22Rv1 (cell line): ENCODE data around the gene DTNBP1.

Source experiments
- H3K27ac ChIP-seq: fragments of 450-650 bp; 2 replicates; pipeline ENCODE4 v1.5.1; 2017
- CTCF ChIP-seq: fragments of 450-650 bp; IDR thresholded peaks from 2 replicates; pipeline ENCODE4 v1.5.1; 2017; ENCODE audit warnings: mild to moderate bottlenecking
- ZFX ChIP-seq: fragments of 450-650 bp; IDR thresholded peaks from 2 replicates; pipeline ENCODE4 v1.6.1; 2017; ENCODE audit warnings: antibody characterized with exemption, borderline replicate concordance

DTNBP1 gene

GRCh38 chr6:15616261-15616660, 46.6 kb downstream of the DTNBP1 start:
- TF ChIP-seq CTCF (no peak), ZFX (no peak)
- no peak overlapping the region for H3K27ac ChIP-seq

- no peak for TF ChIP-seq CTCF
- TF ChIP-seq ZFX = no peak
- no peak overlapping the region for H3K27ac ChIP-seq
These were observed 47.0 kb downstream of the DTNBP1 start for GRCh38 chr6:15615802-15616201.

- no peak for TF ChIP-seq CTCF
- no peak for TF ChIP-seq ZFX
- no peak overlapping the region for H3K27ac ChIP-seq
These were observed 48.6 kb downstream of the DTNBP1 start for GRCh38 chr6:15614277-15614676.

GRCh38 chr6:15608396-15608795, 54.4 kb downstream of the DTNBP1 start:
- H3K27ac ChIP-seq = no peak overlapping the region
- TF ChIP-seq CTCF (no peak), ZFX (no peak)

GRCh38 chr6:15607603-15608002, 55.2 kb downstream of the DTNBP1 start:
- no peak overlapping the region for H3K27ac ChIP-seq
- no peak for TF ChIP-seq ZFX
- TF ChIP-seq CTCF = no peak

- H3K27ac ChIP-seq = no peak overlapping the region
- TF ChIP-seq CTCF (no peak), ZFX (no peak)
These were observed 56.5 kb downstream of the DTNBP1 start for GRCh38 chr6:15606347-15606746.

GRCh38 chr6:15604843-15605242, 58.0 kb downstream of the DTNBP1 start:
- no peak for TF ChIP-seq CTCF
- TF ChIP-seq ZFX = no peak
- no peak overlapping the region for H3K27ac ChIP-seq
